CD4-positive, alpha-beta T cell treated with Interleukin-15 for 1 hour (primary cell): ENCODE results near the gene GRB7.
"Not testable (repeated sequence)": the region's sequence is repeated elsewhere in the genome, so short reads cannot be mapped to it uniquely, and the experiment has no call there.

Experiments used
- DNase-seq: peaks from one replicate; pipeline ENCODE4 v3.0.0-alpha.2; 2020

GRB7 gene

GRCh38 chr17:39736319-39737165 lies 1.2 kb upstream of the GRB7 start:
- no peak for DNase-seq

DNA sequence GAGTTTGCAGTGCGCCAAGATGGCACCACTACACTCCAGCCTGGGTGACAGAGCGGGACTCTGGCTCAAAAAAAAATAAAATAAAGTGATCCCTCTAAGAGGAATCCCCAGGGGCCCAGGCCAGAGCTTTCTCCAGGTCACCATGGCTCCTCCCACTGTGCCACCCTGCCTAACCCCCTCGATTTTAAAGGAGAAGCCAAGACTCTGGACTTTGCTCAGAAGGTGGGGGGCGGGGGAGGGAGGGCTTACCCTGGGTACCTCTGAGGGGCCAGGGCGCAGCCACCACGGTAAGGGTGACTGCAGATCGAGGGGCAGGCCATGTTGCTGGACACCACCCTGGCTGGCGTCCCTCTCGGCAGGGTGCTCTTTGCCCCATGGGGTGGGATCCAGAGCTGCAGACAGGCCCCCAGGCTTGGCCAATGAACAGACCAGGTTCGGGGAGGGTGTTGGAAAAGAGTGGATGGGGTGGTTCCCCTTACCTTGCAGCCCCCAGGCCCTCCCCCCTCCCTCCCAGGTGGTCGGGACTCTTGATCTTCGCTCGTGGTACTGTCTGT lies 455 bp upstream of the GRB7 start:
- no peak for DNase-seq

DNA sequence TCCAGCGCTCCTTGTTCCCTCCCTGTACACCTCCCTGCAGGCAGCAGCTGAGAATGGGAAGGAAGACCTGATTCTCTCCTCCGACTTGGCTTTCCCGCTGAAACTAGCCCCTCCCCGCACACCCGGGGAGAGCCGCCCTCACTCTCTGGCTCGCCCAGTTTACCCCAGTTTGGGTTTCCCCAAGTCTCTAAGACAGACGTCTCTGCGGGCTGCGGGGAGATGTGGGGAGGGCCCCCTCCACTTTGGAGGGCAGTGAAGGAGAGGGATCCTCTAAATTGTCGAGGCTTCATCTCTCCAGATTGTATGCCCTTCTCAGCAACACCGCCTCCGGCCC lies 797 bp downstream of the GRB7 start:
- peak; percentile 51 for DNase-seq

DNA sequence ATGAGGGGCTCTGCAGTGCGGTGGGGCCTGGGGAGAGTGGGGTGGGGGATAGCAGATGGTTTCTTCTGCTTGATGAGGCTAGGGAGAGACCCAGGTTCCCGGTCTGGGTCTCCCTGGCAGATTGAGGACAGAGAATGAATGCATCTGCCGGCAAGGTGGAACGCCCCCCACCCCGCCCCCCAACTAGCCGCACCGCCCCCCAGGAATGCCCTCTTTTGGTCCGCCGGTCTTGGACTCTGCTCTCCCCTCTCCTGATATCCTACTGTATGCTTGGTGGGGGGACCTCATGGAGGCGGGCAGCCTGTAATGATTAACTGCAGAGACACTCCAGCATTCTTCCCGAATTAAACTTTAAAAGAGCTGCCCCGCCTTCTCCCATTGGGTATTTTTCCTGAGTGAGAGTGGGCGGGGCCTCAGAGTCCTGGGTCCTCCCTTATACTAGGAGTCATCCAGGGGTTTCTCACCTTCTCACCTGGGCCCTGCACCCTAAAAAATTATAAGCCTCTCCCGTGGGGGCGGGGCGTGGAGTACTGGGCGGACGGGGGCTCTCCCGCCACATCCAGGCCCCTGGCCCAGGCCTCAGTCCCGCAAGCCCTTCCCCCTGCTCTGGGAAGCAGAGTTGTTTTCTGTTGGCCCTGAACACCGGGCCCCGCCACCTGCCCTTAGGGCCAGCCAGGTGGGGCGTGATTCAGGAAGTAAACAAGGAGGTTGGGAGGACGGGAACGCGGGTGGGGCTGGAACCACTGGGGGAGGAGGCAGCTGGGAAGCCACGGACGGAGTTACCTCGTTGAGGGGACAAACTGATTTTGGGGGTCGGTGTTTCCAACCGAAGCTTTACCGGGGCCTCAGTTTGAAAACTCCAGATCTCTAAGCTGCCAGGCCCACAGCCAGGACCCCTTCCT lies 1.5 kb downstream of the GRB7 start:
- no peak for DNase-seq

DNA sequence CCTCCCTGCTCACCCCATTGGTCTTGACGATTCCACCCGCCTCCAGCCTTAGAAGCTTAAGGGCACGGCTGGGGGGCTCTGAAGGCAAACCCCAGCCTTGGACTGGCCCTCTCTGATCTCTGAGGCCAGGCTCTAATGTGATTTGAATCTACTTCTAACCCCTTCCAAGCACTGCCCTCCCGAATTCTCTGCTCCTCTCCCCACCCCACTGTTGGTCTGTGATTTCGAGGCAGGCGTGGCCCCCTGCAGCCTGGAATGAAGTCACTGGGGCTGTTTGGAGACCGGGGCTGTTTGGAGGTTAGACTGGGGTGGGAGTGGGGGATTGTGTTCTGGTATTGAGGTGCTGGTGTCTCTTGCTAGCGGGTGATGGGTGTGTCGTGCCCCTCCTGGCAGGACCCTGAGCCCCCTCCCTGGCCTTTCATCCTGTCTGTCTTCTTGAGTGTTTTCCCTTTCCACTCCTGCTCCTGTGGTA lies 2.2 kb downstream of the GRB7 start:
- DNase-seq = no peak

DNA sequence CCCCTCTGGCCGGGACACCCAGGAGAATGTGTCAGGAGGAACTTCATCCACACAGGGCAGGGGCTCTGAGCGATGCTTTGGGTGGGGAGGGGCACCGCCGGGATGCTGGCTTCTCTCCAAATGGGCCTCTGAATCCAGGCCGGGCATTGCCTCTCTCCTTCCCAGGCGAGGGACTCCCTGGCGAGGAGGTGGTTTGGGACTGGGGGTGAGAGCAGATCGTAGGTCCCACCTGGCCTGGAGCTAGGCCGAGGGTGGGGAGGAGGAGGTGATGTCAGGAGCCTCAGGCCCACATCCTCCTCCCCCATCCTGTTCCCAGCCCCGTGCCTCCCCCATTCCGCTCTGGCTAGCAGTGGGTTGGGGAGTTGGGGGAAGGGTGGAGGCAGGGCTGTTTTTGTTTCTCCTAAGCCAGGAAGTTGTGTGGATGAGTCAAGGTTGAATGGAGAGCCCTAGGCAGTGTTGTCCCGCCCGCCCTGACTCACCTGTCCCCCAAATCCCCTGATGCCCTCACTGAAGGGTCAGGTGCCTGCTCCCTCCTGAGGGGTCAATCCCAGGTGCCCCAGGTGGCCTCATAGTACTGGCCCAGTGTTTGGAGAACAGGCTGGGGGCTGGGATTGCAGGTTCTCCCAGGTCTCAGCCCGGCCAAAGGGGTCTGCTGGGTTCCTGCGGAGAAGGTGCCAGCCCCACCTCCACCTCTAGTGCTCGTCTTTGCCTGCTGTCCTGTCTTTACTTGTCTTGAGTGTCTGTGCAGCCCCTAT lies 2.8 kb downstream of the GRB7 start:
- DNase-seq = no peak

DNA sequence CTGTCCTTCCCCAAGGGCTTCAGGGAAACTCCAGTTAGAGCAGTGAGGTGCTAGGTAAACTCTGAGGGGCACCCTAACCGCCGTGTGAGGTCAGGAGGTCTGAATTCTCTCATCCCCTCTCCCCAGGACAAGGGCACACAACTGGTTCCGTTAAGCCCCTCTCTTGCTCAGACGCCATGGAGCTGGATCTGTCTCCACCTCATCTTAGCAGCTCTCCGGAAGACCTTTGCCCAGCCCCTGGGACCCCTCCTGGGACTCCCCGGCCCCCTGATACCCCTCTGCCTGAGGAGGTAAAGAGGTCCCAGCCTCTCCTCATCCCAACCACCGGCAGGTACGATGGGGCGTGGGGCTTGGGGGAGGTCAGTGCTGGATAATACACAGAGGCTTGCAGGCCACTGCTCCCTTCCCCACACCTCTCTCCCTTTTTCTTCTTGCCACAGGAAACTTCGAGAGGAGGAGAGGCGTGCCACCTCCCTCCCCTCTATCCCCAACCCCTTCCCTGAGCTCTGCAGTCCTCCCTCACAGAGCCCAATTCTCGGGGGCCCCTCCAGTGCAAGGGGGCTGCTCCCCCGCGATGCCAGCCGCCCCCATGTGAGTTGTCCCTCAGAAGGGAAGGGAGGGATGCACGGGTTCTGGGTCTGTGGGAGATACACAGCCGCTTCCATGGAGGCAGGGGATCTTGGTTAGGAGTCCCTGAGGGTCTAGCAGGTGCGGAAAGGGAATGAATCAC lies 4.6 kb downstream of the GRB7 start:
- DNase-seq = no peak

- DNase-seq = peak; percentile 14
These were observed 5.2 kb downstream of the GRB7 start for GRCh38 chr17:39742856-39743436.

GRCh38 chr17:39744075-39744835 lies 6.5 kb downstream of the GRB7 start:
- no peak for DNase-seq

GRCh38 chr17:39744836-39745215 lies 7.1 kb downstream of the GRB7 start:
- DNase-seq = no peak

DNA sequence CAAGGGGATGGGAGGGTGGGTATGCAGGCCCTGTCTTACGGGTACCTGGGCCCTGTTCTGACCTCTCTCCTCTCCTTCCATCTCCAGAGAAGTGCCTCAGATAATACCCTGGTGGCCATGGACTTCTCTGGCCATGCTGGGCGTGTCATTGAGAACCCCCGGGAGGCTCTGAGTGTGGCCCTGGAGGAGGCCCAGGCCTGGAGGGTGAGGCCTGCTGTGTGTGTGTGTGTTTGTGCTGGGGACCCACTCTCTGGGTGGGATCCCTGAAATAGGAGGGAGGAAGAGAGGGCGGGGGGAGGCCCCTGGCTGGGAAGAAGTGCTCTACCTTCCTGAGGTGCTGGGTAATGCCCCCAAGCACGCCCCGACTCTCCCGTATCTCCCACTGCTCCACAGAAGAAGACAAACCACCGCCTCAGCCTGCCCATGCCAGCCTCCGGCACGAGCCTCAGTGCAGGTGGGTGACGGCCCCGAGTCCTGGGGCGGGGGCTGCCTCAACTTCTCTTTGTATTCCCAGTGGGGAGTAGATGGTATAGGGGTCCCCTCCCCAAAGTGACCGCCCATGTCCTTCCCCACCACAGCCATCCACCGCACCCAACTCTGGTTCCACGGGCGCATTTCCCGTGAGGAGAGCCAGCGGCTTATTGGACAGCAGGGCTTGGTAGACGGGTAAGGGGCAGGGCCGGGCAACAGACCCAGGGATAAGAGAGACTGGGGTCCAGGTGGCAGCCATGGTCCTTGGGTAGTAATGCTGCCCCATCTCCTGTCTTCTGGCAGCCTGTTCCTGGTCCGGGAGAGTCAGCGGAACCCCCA lies 7.8 kb downstream of the GRB7 start:
- no peak for DNase-seq

- no peak for DNase-seq
These were observed 8.4 kb downstream of the GRB7 start for GRCh38 chr17:39746145-39746461.

DNA sequence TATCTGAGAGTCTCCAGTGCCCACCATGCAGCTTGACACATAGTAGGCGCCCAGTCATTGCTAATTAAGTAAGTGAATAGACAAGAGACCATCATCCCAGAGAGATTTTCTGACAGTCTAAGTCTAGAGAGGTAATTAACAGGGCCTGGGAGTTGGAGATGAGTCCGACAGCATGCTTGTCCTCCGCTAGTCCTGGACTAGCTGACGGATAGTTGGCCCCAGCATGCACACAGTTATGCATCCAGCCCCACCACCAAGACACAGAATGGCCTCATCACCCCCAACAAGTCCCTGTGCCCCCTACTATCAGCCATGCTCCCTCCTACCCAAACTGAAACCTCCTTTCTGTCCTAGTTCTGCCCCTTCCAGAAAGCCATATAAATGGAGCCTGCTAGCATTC lies 10.0 kb downstream of the GRB7 start:
- DNase-seq = no peak

DNA sequence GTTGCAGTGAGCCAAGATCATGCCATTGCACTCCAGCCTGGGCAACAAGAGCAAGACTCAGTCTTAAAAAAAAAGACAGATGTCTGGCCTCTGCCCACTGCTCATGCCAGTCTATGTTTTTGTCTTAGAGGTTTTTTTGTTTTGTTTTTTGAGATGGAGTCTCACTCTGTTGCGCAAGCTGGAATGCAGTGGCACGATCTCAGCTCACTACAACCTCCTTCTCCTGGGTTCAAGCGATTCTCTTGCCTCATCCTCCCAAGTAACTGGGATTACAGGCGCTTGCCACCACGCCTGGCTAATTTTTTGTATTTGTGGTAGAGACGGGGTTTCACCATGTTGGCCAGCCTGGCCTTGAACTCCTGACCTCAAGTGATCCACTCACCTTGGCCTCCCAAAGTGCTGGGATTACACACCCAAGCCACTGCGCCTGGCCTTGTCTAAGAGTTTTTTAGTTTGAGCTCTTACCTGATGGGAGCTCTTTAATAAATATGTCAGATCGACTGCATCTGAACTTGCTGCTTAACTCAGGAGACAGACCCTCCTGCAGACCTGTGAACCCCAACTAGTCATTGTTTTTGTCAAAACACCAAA lies 10.8 kb downstream of the GRB7 start:
- DNase-seq = not testable (repeated sequence)

GRCh38 chr17:39750131-39751015 lies 12.6 kb downstream of the GRB7 start:
- DNase-seq = no peak

DNA sequence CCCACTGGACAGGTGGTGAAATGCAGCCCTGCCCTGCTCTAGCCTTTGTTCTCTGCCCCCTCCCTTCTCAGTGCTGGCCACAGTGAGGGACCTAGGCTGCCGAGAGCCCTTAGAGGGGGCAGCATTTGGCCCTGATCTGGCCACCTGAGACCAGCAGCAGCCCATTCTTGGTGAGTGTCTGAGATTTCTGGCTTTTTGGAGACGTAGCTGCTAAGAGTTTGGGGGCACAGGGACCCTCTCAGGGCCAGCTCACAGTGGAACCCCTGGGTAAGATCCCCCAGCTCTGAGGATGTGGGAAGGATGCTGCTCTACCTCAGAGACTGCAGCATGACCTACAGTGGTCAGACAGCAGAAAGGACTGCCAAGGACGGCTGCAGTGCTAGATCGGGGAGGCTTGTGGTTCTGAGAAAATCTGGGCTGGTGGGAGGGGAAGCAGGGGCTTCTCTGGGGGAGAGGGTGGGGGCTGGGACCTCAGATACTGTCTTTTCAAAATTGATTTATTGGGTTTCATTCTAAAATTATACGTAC lies 13.3 kb downstream of the GRB7 start:
- DNase-seq = peak; percentile 10

GRCh38 chr17:39751637-39752036 lies 13.9 kb downstream of the GRB7 start:
- DNase-seq = peak; percentile 10

DNA sequence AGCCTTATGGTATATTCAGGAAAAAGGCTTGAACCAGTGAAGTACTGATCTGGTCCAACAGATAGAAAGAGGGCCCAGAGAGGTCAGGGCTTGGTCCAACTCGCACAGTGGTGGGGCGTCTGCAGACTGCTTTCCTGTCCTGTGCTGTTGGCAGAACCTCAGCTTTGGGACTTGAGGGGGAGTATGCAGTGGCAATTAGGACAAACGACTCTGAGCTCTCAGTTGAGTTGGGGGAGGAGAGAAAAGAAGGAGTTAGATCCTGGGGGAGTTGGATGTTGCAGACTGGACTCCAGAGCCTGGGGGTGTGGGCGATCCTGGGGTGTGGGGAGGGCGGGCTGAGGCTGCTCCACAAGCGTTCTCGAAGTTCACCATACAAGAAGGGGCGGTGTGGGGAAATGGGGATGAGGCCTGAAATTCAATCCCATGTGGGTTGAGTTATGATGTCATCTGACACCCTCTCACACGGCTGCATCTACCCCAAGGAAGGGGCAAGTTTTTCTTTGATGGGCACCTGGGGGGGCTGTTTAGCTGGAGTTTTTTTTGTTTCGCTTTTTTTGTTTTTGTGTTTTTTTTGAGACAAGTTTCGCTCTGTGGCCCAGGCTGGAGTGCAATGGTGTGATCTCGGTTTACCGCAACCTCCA lies 14.6 kb downstream of the GRB7 start:
- no peak for DNase-seq
